HUDEP-2 (cell line): Measurements from ENCODE around the gene FUT6.

Experiments
- DNase-seq, 76 experiments: peaks; one replicate each; lab custom pipeline; 2025; ENCODE audit not compliant: unreplicated experiment in 76 of 76; lab: John Stamatoyannopoulos, UW

The FUT6 gene

GRCh38 chr19:5828661-5829566 is 10.6 kb downstream of the FUT6 start:
- DNase-seq, result peak in 36 of 76 experiments; percentile 14 to 82 (median 38)

DNA sequence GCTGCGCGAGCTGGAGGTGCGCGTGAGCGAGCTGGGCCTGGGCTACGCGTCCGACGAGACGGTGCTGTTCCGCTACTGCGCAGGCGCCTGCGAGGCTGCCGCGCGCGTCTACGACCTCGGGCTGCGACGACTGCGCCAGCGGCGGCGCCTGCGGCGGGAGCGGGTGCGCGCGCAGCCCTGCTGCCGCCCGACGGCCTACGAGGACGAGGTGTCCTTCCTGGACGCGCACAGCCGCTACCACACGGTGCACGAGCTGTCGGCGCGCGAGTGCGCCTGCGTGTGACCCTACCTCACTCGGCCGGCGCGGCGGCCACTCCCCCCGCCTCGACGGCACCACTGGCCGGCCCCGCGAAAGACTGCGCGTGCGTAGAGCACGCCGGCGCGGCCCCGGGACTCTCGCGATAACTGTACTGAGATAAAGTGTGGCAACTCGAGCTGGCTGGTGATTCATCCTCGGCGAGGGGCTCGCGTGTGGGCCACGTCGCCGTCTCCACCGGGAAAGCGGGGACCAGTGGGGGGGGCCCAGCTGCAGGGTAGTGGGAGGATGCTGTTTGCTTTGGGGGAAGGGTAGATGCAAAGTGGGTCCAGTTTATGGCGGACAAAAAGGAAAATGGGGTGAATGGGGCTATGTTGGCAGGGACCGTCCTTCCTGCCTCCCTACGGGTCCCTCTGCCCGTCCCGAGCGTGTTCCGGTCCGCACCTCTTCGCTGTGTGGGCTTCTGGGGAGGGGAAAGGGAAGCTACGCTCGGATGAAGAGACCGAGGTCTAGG is 11.4 kb downstream of the FUT6 start:
- peak in 75 of 76 experiments; percentile 68 to 98 (median 93) for DNase-seq

DNA sequence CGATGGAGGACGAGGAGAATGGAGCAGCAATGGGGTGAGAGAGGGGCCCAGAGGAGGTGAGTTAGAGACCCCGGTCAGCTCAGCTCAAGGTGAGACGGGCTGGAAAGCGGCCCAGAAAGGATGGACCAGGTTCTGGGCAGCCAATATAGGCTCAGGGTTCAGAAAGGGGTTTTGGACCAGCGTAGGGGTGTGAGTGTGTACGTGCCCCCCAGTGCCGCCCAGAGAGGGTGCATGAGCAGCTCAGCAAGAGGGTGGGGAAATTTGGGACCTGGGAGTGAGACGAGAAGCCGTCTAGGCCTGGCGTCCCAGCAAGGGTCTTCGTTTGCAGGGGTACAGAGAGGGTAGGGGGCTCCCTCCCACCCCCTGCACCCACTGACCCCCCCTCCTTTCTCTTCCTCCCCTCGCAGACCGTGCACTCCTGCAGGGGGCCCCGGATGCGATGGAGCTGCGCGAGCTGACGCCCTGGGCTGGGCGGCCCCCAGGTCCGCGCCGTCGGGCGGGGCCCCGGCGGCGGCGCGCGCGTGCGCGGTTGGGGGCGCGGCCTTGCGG is 12.1 kb downstream of the FUT6 start:
- DNase-seq, result no peak

- DNase-seq, result peak in 44 of 76 experiments; percentile 10 to 61 (median 38)
Observed at GRCh38 chr19:5826531-5827341, 12.8 kb downstream of the FUT6 start.

GRCh38 chr19:5825178-5825577 is 14.3 kb downstream of the FUT6 start:
- no peak for DNase-seq

- no peak for DNase-seq
Observed at GRCh38 chr19:5824751-5825150, 14.8 kb downstream of the FUT6 start.

GRCh38 chr19:5823579-5824281 is 15.8 kb downstream of the FUT6 start:
- DNase-seq, result peak in 43 of 76 experiments; percentile 11 to 68 (median 41)

- DNase-seq, result no peak
Observed at GRCh38 chr19:5822181-5822844, 17.2 kb downstream of the FUT6 start.

DNA sequence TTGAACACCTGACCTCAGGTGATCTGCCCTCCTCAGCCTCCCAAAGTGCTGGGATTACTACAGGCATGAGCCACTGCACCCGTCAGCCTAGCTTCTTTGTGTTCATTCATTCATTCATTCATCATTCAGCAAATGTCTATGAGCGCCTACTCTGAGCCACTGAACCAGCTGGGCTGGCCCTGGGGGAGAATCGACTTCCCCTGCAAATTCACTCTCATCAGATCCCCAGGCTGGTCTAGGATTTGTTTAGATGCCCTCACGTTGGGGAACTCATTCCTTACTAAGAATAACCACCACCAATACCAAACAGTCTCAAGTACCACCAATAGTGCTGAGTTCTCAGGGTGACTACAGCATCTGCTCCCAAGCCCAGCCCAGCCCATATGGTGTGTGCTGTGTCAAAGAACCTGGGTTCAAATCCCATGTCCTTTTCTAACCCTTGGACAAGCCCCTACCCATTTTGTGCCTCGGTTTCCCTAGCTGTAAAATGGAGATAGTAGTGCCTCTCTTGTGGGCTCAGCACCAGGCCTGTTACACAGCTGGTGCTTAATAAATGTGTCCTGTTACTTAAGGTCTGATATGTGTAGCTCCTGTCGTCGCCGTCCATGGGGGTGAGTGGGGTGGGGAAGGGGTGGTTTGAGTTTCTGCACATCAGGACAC is 17.9 kb downstream of the FUT6 start:
- no peak for DNase-seq

DNA sequence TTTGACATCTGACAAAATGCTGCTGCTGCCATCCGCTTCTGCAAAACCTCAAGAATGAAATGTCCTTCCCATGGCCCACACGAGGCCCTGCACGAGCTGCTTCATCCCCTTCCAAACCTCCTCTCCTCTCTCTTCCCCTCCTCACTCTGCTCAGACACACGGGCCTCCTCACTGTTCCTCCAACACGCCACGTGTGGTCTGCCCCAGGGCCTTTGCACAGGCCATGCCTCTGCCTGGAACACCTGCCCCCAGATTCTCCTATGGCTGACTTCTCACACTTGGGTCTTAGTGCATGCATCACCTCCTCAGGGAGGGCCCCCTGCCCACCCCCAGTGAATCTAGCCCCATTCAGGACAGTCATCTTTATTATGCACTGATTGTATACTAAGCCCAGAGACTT is 18.7 kb downstream of the FUT6 start:
- no peak for DNase-seq

DNA sequence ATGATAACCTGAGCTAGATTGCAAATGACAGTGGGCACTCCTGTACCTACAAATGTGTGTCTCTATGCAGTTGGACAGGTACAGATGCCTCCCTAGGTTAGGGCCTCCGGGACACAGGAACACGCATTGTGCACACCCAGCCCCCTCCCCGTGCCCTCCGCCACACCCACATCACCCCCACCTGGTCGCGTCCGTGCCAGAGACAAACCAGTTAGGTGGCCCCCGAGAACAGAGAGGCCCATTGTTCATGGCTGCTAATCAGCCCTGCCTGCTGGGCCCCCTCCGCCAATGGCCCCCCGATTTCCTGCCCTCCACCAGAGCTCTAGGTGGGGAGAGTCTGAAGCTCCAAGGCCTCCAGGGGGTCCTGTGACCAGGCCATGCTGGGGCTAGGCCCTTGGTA is 20.9 kb downstream of the FUT6 start:
- DNase-seq, result no peak

DNA sequence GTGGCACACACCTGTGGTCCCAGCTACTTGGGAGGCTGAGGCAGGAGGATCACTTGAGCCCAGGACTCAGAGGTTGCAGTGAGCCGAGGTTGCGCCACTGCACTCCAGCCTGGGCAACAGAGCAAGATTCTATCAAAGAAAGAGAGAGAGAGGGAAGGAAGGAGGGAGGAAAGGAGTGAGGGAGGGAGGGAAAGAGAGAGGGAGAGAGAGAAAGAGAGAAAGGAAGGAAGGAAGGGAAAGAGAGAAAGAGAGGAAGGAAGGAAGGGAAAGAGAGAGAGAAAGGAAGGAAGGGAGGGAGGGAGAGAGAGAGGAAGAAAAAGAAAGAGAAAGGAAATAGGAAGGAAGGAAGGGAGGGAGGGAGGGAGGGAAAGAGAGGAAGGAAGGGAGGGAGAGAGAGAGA is 22.3 kb downstream of the FUT6 start:
- no peak for DNase-seq

GRCh38 chr19:5814852-5815246 is 24.7 kb downstream of the FUT6 start:
- no peak for DNase-seq

DNA sequence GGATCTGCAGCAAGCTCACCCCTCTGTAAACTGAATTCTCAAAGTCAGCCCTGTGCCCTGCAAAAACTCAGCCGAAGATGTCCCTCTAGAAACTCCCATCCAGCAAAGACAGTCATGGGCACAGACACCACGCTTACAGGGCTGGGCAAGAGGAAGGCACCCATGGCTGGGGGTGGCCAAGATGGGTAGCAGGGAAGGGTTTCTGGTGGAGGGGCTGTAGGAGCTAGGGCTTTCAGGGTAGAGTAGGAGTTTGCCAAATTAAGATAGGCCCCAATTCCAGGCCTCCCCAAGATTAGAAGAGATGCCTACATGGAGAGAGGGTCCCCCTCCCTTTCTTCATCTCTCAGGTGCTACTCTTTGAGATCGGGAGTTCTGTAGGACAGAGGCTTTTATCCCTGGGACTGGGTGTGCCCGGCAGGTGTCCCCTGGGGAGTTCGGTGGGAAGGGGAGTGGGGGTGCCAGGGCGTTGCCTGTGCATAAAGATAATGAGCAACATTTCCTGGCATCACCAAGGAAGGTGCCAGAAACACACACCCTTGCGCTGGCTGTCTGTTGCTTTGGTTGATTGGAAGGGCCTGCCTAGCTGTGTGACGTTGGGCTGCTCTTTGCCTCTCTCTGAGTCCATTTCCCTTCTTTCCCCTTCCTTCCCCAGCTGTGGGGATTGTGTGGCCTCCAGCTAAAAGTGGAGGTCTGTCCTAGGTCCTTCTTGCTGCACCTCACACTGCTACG is 25.2 kb downstream of the FUT6 start:
- no peak for DNase-seq

DNA sequence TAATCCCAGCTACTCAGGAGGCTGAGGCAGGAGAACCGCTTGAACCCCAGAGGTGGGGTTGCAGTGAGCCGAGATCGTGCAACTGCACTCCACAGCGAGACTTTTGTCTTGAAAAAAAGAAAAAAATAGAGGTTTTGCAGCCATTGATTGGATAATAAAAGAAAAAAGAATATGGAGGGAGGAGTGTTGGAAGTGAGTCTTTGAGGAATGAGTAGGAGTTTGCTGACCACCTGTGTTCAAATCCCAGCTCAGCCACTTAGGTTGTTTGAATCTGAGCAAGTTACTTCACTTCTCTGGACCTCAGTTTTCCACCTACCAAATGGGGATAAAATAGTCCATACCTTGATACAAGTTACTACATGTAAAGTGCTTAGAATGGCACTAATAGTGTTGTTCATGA is 28.4 kb downstream of the FUT6 start:
- no peak for DNase-seq

- DNase-seq, result no peak
Observed at GRCh38 chr19:5809469-5809868, 30.0 kb downstream of the FUT6 start.

- DNase-seq, result no peak
Observed at GRCh38 chr19:5809053-5809452, 30.4 kb downstream of the FUT6 start.

- DNase-seq, result no peak
Observed at GRCh38 chr19:5808120-5808816, 31.2 kb downstream of the FUT6 start.
